Inferior parietal cortex (tissue), 1 donor: ENCODE results near the gene SHISA6.
"Not testable (repeated sequence)": the region's sequence is repeated elsewhere in the genome, so short reads cannot be mapped to it uniquely, and the experiment has no call there.

Experiments used
- DNase-seq: peaks from one replicate; pipeline ENCODE4 v3.0.0-alpha.2; 2016; ENCODE audit errors: extremely low spot score

SHISA6 gene

DNA sequence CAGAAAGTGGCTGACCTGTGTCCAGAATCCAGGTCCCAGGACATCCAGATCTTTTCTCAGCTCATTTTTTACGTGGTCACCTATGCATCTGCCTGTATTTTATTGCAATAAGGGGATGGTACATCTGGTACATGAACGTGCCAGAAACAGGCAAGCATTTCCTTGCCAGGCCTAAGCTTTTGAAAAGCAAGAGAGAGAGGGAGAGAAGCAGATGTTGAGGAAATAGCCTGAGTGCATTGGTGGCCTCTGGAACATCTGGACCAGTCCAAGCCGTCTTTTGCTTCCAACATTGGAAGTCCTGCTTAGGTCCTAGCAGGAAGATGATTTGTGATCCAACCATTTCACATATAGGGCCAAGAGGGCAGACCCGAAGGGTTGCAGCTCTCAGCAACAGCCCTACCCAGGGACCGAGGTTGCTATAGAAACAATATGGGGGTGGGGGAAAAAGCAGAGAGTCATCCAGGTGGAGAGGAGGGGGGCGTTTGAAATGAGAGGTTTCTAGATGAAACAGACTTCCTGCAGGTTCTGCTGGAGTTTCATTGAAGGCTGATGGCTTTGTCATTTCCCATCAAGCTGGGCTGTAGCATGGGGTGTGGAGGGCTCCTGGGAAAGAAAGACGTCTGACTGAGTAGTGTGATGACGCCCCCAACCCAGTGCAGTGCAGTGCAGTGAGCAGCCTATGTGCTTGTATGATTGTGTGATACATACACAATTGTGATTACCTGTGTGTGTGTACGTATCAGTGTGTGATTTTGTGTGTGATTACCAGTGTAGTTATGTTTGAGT is 61.6 kb downstream of the SHISA6 start:
- DNase-seq: no peak

DNA sequence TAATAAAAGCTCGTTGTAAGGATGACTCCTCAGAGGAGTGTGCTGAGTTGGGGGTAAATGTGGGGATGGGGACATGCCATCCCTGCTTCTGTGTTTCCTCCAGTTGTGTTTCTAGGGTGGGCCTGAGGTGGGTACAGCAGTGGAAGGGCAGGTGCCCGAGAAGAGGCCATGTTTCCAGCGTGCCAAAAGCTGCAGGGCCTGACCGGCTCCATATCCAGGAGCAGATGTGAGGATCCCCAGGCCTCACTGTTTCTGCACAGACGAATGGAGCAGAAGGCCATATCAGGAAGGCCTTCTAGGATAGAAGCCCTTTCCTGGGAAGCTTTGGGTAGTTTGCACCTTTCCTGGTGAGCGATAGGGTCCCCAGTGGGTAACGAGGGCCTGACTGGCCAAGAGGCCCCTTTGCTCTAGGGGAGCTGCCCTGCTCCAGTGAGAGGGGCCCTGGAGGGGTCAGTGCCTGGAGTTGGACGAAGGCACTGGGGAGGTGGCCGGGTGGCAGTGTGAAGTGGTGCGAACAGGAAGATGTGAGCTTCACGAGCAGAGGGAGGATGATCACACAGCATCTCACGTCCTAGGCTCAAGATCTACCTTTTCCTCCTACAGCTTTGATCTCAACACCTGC is 62.9 kb downstream of the SHISA6 start:
- DNase-seq: no peak

DNA sequence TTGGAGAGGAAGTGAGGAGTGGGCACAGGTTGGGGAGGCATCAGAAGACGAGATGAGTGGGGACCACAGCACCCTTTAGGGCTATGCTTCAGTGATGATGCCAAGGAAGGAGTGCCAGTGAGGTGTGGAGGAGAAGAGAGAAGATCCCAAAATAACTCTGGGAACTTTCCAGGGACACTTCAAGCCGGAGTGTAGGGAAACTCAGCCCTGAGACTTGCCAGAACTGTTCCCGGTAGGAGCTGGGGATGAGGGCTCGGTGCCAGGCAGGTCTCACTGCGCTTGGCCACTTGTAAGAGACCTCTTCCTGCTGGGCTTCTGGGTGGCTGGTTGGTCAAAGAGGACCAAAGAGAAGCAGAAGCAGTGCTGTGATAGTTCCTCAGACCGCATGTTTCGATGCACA is 63.6 kb downstream of the SHISA6 start:
- DNase-seq: no peak

DNA sequence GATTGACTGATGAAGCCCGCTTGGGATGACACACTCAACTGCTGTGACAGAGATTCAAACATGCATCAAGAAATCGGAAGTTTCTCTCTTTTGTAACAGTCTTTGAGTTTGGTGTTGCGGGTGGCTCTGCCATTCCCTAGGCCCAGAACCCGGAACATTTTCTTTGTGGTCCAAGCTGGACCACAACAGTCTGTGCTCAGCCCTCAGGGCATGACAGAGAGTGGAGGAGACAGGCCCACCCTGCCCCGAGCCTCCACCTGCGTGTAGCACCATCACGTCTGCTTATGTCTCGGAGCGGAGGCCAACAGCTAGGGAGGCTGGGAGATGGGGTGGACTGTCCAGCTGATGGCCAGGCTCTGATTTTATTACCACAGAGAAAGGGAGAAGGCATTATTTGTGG is 64.5 kb downstream of the SHISA6 start:
- DNase-seq: no peak

GRCh38 chr17:11308531-11308930 is 67.5 kb downstream of the SHISA6 start:
- DNase-seq: no peak

DNA sequence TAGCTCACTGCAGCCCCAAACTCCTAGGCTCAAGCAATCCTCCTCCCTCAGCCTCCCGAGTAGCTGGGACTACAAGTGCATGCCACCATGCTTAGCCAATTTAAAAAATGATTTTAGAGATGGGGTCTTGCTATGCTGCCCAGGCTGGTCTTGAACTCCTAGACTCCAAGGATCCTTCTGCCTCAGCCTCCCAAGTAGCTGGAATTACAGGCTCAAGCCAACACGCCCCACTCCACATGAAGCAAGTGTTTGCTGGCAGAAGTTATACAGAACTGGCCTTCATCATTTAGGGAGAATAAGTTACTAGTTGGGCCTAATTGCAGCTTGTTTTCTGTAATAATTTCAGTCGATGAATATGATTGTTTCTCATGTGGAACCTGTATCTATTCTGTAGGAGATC is 68.0 kb downstream of the SHISA6 start:
- no peak for DNase-seq

DNA sequence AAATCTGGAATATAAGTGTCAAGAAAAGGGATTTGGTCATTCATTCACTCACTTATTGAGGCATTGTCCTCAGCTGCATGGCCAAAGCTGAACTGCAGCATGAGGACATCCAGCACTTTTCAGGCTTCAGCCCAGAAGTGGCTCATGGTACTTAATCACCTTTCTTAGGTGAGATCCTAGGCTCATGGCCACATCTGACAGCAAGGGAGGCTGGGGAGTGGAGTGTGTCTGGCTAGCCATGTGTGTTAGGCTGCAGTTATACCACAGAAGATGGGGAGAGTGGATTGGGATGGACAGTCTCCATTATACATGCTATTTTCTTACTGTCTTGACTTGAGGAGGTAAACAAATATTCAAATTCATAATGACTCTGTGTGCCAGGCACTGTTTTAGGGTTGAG is 68.8 kb downstream of the SHISA6 start:
- DNase-seq: no peak

DNA sequence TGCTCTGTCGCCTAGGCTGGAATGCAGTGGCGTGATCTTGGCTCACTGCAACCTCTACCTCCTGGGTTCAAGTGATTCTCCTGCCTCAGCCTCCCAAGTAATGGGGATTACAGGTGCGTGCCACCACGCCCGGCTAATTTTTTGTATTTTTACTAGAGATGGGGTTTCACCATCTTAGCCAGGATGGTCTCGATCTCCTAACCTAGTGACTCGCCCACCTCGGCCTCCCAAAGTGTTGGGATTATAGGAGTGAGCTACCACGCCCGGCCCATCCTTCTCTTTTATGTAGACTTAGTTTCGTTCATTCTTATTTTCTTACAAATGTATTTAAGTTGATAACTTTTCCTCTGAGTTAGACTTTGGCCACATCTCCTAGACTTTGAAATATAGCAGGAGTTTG is 75.4 kb downstream of the SHISA6 start:
- DNase-seq: not testable (repeated sequence)

- no peak for DNase-seq
Observed at GRCh38 chr17:11318207-11318606, 77.2 kb downstream of the SHISA6 start.

DNA sequence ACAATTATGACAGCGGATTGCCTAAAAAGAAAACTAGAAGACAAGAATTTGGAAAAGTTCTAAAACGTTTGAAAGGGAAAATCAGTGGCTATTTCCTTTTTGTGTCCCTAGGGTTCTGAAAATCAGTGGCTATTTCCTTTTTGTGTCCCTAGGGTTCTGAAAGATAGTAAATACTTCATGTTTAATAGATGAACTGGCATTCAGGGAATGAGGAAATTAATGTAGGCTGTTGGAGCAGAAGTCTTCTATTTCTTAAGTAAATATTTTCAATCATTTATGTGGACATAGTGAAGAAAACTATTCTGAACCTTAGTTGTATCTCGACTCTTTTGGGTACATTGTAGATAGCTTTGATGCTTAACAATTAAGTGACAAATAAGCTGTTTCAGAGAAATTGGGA is 78.9 kb downstream of the SHISA6 start:
- DNase-seq: no peak

- DNase-seq: no peak
Observed at GRCh38 chr17:11324021-11324420, 83.0 kb downstream of the SHISA6 start.

GRCh38 chr17:11324846-11325420 is 83.9 kb downstream of the SHISA6 start:
- no peak for DNase-seq

DNA sequence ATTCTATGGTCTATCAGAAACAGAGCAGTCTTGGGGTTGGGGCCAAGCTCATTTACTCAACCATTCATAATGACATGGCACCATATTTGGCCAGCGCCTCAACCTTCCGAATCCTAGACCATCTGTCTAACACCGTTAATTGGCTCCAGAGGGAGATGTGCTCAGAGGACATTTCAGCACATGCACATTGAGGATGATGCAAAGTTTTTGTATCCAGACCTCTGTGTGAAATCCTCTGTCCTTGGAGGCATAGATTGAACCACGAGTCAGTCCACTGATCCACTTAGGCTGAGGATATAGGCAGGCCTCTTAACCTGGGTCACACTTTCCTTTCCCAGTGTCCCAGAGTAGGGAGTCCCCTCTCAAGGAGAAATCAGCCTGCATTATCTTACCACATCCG is 85.5 kb downstream of the SHISA6 start:
- no peak for DNase-seq

DNA sequence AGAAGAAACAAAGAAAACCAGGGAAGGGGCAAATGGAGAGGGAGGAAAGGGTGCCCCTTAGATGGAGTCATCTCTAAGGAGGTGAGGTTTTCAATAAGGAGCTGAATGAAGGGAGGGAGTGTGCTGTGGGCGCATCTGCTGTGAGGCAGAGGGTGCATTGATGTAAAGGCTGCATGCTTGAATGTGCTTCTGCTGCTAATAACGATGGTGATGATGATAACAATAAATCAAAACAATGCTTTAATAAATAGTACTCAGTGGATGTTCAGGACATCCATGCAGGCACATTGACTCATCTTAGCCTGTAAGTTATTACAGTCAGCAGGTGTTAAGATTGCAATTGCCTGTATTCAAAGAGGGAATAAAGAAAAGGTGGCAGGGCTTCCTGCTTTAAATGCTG is 87.8 kb downstream of the SHISA6 start:
- DNase-seq: no peak

DNA sequence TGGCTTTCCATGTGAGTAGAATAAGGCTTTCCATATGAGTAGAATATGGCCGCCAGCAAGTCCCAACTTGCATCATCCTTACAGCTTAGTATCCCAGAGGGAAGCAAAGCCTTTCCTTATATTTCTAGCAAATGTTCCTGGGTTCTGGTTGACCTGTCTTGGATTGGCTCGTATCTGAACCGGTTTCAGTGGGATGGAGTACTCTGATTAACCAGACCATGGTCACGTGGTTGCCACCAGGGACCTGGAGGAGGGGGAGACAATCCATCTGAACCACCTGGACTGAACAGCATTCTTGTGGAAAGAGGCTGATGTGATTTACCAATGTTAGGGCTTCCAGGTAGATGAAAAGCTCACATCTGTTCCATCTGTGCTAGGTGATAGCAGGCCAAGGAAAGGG is 89.0 kb downstream of the SHISA6 start:
- no peak for DNase-seq

DNA sequence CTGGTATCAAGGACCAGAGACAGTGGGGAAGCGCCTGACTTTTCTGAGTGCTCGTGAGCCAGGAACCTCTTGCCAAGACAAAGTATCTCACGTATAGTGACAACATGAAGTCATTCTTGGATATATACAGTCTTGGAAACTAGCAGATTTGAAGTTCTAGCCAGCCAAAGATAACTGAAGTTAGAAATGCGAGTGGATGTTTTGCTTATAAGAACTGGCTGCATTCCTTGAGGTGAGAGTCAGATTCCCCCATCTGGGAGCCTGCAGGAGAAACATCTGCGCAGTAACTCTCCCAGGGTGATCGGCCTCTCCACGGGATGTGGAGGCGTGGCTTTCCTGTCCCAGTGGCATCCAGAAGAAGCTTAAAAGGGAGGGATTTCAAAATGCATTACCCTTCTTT is 89.8 kb downstream of the SHISA6 start:
- no peak for DNase-seq

- no peak for DNase-seq
Observed at GRCh38 chr17:11331547-11332513, 90.8 kb downstream of the SHISA6 start.

GRCh38 chr17:11332706-11333105 is 91.7 kb downstream of the SHISA6 start:
- DNase-seq: peak; percentile 18

DNA sequence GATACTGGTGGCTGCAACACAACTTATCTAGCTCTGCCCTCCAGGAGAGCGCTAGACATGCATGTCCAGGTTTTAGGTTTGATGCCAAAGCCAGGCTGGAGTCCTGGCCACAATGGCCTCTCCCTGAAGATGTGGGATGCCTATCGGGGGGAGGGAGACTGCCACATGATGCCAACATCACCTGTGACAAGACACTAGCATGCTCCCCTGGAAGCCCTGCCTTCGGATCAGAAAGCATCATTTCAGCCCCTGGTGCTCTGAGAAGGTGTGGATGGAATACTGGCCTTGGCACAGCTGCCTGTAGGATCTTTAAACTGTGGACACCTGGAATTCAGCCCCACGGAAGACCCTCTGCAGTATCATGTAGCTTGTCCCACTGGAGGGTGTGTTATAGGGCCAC is 93.5 kb downstream of the SHISA6 start:
- DNase-seq: no peak

GRCh38 chr17:11336290-11336689 is 95.3 kb downstream of the SHISA6 start:
- no peak for DNase-seq

DNA sequence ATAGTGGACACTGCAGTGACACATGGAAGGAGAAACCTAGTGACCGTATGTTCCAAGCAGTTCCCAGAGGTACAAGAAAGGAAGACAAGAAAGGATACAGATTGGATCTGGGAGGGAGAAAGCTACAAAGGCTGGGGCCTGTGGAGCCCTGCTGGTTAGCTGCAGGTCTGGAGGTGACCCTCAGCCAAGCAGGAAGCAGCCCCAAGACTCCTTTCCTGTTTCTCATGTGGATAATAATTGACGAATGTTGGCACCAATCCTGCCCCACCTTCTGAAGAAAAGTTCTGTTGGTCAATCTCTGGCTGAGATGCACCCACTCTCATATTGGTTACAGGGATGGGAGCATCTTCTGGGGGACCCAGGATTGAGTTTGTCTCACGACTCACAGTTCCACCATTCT is 99.8 kb downstream of the SHISA6 start:
- DNase-seq: no peak

- no peak for DNase-seq
Observed at GRCh38 chr17:11342138-11342537, 101.1 kb downstream of the SHISA6 start.
